CD14-positive monocyte (primary cell): ENCODE measurements around the gene UBR3. TPM values are rescaled to one million over a fixed set of nuclear protein-coding genes. Genes with fewer than 3 reads are reported as not detected.

Experiments used
- DNase-seq, 3 donors: peaks; one replicate each; pipeline ENCODE4 v3.0.0-alpha.2; 2011 to 2022
- H2AFZ ChIP-seq: 2 replicates; pipeline ENCODE4 v1.6.0; 2012; ENCODE audit warnings: mild to moderate bottlenecking, low read depth, low read length, inconsistent platforms; ENCODE audit not compliant: insufficient read depth, poor library complexity, severe bottlenecking
- H3K27ac ChIP-seq, 2 donors: 1 replicate in 1 of 2; 2 replicates in 1 of 2; pipeline ENCODE4 v1.5.1; 2012 to 2013; ENCODE audit warnings: low read length in 2 of 2, control low read depth in 1 of 2, inconsistent platforms in 1 of 2, low read depth in 1 of 2, mild to moderate bottlenecking in 1 of 2
- H3K27me3 ChIP-seq, 2 donors: one replicate each; pipeline versions ENCODE4 v1.6.0 to v1.6.1; 2011 to 2013; ENCODE audit warnings: low read length in 2 of 2; ENCODE audit not compliant: control insufficient read depth in 2 of 2, insufficient read depth in 2 of 2
- H3K36me3 ChIP-seq, 2 donors: replicated peaks in 1 of 2; 1 replicate in 1 of 2; 2 replicates in 1 of 2; pipeline versions ENCODE4 v1.5.1 to v1.6.1; 2012 to 2013; ENCODE audit warnings: low read length in 2 of 2, control low read depth in 1 of 2, inconsistent platforms in 1 of 2, mild to moderate bottlenecking in 1 of 2; ENCODE audit not compliant: insufficient read depth in 2 of 2, control insufficient read depth in 1 of 2
- H3K4me1 ChIP-seq, 2 donors: 1 replicate in 1 of 2; 2 replicates in 1 of 2; pipeline versions ENCODE4 v1.5.1 to v1.6.1; 2012 to 2013; ENCODE audit warnings: low read length in 2 of 2, control low read depth in 1 of 2, inconsistent platforms in 1 of 2, mild to moderate bottlenecking in 1 of 2, moderate library complexity in 1 of 2; ENCODE audit not compliant: insufficient read depth in 2 of 2, control insufficient read depth in 1 of 2
- H3K4me2 ChIP-seq: replicated peaks from 2 replicates; pipeline ENCODE3; 2012; ENCODE audit warnings: low read length, moderate library complexity, mild to moderate bottlenecking; ENCODE audit not compliant: poor library complexity, severe bottlenecking; ENCODE audit errors: extremely low read depth
- H3K4me3 ChIP-seq, 3 experiments: fragments of 200-600 bp in 1 of 3; sonication (generic) in 1 of 3; replicated peaks in 1 of 3; 1 replicate in 2 of 3; 2 replicates in 1 of 3; pipeline ENCODE4 v1.5.1; 2011 to 2013; ENCODE audit warnings: low read length in 3 of 3, mild to moderate bottlenecking in 3 of 3, control low read depth in 2 of 3, low read depth in 2 of 3, inconsistent platforms in 1 of 3, moderate library complexity in 1 of 3
- H3K79me2 ChIP-seq: 2 replicates; pipeline ENCODE4 v1.6.0; 2012; ENCODE audit warnings: mild to moderate bottlenecking, control low read depth, inconsistent platforms, low read length, moderate library complexity; ENCODE audit not compliant: insufficient read depth
- H3K9ac ChIP-seq: 2 replicates; pipeline ENCODE4 v1.6.0; 2017; ENCODE audit warnings: low read length, mild to moderate bottlenecking; ENCODE audit not compliant: insufficient read depth, poor library complexity, severe bottlenecking
- H3K9me3 ChIP-seq, 2 donors: replicated peaks in 1 of 2; 1 replicate in 1 of 2; 2 replicates in 1 of 2; pipeline versions ENCODE4 v1.5.1 to v1.6.1; 2012 to 2013; ENCODE audit warnings: low read length in 2 of 2, control low read depth in 1 of 2; ENCODE audit not compliant: control insufficient read depth in 1 of 2, insufficient read depth in 1 of 2
- H4K20me1 ChIP-seq: 2 replicates; pipeline ENCODE4 v1.6.0; 2012; ENCODE audit warnings: mild to moderate bottlenecking, low read length, control low read depth, moderate library complexity; ENCODE audit not compliant: insufficient read depth
- H3K27ac Mint-ChIP-seq, 7 donors: one replicate each; pipeline ENCODE4 v1.8.0; 2020; ENCODE audit warnings: mild to moderate bottlenecking in 7 of 7, mixed read lengths in 7 of 7, moderate library complexity in 6 of 7, inconsistent platforms in 2 of 7
- H3K27me3 Mint-ChIP-seq, 3 donors: one replicate each; pipeline ENCODE4 v1.8.0; 2021 to 2022; ENCODE audit warnings: low read depth in 3 of 3, mild to moderate bottlenecking in 3 of 3, mixed read lengths in 3 of 3, moderate library complexity in 3 of 3, inconsistent platforms in 1 of 3
- H3K36me3 Mint-ChIP-seq, 2 donors: one replicate each; pipeline ENCODE4 v1.8.0; 2020; ENCODE audit warnings: mixed read lengths in 2 of 2, inconsistent platforms in 1 of 2, mild to moderate bottlenecking in 1 of 2
- H3K4me1 Mint-ChIP-seq: one replicate; pipeline ENCODE4 v1.8.0; 2020; ENCODE audit warnings: mild to moderate bottlenecking, mixed read lengths
- H3K4me3 Mint-ChIP-seq, 2 donors: one replicate each; pipeline ENCODE4 v1.8.0; 2020; ENCODE audit warnings: mild to moderate bottlenecking in 2 of 2, mixed read lengths in 2 of 2, moderate library complexity in 1 of 2
- H3K9me3 Mint-ChIP-seq, 7 donors: one replicate each; pipeline ENCODE4 v1.8.0; 2020 to 2022; ENCODE audit warnings: mixed read lengths in 7 of 7, mild to moderate bottlenecking in 6 of 7, moderate library complexity in 6 of 7, inconsistent platforms in 2 of 7
- CTCF ChIP-seq: fragments of 200-600 bp; IDR thresholded peaks from one replicate; pipeline ENCODE4 v1.8.0; 2022; ENCODE audit warnings: antibody characterized with exemption, mild to moderate bottlenecking
- WGBS: methylation state at CpG from one replicate; pipeline ENCODE4 v1.1.5; 2013; ENCODE audit warnings: missing lambda C conversion rate; ENCODE audit not compliant: insufficient coverage; 5-methylcytosine and 5-hydroxymethylcytosine counted together
- intact Hi-C, 2 donors: fragments of 100-400 bp; cut with micrococcal nuclease; formaldehyde crosslinking; loops; one replicate each; pipeline versions ENCODE4 v1.15.0 to v1.15.1; 2023
- polyA plus RNA-seq, 3 donors: library from polyadenylated mRNA; depleted of rRNA in 1 of 3; unstranded in 2 of 3; stranded (reverse) in 1 of 3; fragments of 300-500 nt in 2 of 3; fragments of >200 nt in 1 of 3; fragmentation: Illumina TruSeq in 2 of 3; gene quantifications; 1 replicate in 2 of 3; 2 replicates in 1 of 3; pipeline ENCODE4 v1.2.3, GENCODE V29; 2012 to 2021

Gene UBR3
- polyA plus RNA-seq, 3 donors = 4.3 to 10.7 (median 4.7) TPM

DNA sequence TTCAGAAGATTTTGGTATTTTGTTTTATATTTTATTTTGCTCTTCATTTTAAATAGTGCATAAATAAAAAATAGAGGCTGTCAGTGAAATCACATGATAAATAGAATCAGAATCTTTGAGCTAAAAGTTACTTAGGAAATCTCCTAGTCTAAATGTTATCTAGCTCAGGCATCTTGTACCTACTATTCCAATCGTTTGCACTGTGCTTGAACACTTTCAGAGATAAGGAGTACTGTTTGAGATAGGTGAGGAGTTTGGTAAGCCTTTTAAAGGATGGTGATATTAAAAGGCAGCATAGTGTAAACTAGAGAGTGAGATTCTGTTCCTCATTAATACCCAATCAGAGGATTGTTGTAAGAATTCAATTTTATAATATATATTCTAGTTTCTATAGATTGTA, 193.5 kb downstream of the UBR3 start:
- peaks cover 0 to 4% of the 10 kb centered on the region in 2 donors for H3K4me1 ChIP-seq
- Mint-ChIP-seq H3K9me3 (peaks cover 0 to 3% (median 0%) of the 10 kb centered on the region in 7 donors), H3K4me1 (no peaks in the 10 kb centered on the region), H3K36me3 (peaks cover 21 to 30% of the 10 kb centered on the region in 2 donors), H3K4me3 (no peak overlapping the region), H3K27me3 (peaks cover 0 to 1% (median 0%) of the 10 kb centered on the region in 3 donors), H3K27ac (no peak overlapping the region)
- H3K36me3 ChIP-seq = peaks cover 4 to 18% of the 10 kb centered on the region in 2 donors
- H4K20me1 ChIP-seq = no peaks in the 10 kb centered on the region
- H3K9ac ChIP-seq = no peak overlapping the region
- DNase-seq = no peak
- H3K27ac ChIP-seq = no peak overlapping the region
- intact Hi-C loops = no loop called here
- no peaks in the 10 kb centered on the region for H3K79me2 ChIP-seq
- no peak for TF ChIP-seq CTCF
- no peak overlapping the region for H3K4me3 ChIP-seq
- no peaks in the 10 kb centered on the region for H3K9me3 ChIP-seq
- no peak overlapping the region for H3K4me2 ChIP-seq
- no peaks in the 10 kb centered on the region for H3K27me3 ChIP-seq
- WGBS = no CpG with 5 or more reads among the region's 1 CpG
- no peak overlapping the region for H2AFZ ChIP-seq

GRCh38 chr2:170022692-170023091, 195.4 kb downstream of the UBR3 start:
- H3K9ac ChIP-seq = no peak overlapping the region
- no peaks in the 10 kb centered on the region for H3K9me3 ChIP-seq
- H3K4me3 ChIP-seq = no peak overlapping the region
- peaks cover 0 to 4% of the 10 kb centered on the region in 2 donors for H3K4me1 ChIP-seq
- H3K4me1 Mint-ChIP-seq = no peaks in the 10 kb centered on the region
- H3K27me3 Mint-ChIP-seq = no peaks in the 10 kb centered on the region
- H2AFZ ChIP-seq = no peak overlapping the region
- TF ChIP-seq CTCF = no peak
- H3K4me2 ChIP-seq = no peak overlapping the region
- intact Hi-C loops = no loop called here
- peaks cover 16 to 25% of the 10 kb centered on the region in 2 donors for H3K36me3 Mint-ChIP-seq
- H3K36me3 ChIP-seq = peaks cover 4 to 18% of the 10 kb centered on the region in 2 donors
- H3K27ac Mint-ChIP-seq = no peak overlapping the region
- H3K9me3 Mint-ChIP-seq = peaks cover 0 to 3% (median 0%) of the 10 kb centered on the region in 7 donors
- H3K27ac ChIP-seq = no peak overlapping the region
- H4K20me1 ChIP-seq = no peaks in the 10 kb centered on the region
- no peaks in the 10 kb centered on the region for H3K79me2 ChIP-seq
- H3K4me3 Mint-ChIP-seq = no peak overlapping the region
- H3K27me3 ChIP-seq = no peaks in the 10 kb centered on the region
- DNase-seq = no peak
